Measurements from ENCODE around the gene C10orf105. TPM values are rescaled to one million over a fixed set of nuclear protein-coding genes. Genes with fewer than 3 reads are reported as not detected.

C10orf105 gene
- total RNA-seq, 1 donor from 2014 or later, result 0.10 TPM

DNA sequence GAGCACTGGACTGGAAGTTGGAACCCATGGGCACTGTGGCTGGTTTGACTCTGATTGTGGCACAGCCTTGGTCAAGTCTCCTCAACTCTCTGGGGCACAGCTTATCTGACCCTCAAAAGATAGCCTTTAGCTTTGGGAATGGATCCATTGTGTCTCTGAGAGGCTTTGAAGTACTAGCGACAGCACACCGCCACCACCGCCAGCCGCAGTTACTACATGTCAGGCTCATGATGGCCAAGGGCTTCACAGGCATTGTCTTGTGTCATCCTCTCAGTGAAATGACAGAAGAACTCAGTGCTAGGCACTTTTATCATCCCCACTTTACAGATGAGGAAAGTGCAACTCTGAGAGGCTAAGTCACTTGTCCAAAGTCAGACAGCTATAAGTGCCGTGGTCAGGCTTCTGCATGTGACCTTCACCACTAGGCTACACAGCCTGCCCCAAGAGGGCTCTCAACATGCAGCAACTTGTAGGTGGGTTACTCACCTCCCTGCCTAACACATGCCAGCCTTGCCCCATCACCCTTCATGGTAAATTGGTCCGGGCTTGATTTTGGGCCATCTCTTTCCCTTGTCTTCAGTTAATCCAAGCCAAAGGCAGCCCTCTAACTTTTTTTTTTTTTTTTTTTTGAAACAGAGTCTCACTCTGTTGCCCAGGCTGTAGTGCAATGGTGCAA lies 44.1 kb downstream of the C10orf105 start:
- no peak for DNase-seq

DNA sequence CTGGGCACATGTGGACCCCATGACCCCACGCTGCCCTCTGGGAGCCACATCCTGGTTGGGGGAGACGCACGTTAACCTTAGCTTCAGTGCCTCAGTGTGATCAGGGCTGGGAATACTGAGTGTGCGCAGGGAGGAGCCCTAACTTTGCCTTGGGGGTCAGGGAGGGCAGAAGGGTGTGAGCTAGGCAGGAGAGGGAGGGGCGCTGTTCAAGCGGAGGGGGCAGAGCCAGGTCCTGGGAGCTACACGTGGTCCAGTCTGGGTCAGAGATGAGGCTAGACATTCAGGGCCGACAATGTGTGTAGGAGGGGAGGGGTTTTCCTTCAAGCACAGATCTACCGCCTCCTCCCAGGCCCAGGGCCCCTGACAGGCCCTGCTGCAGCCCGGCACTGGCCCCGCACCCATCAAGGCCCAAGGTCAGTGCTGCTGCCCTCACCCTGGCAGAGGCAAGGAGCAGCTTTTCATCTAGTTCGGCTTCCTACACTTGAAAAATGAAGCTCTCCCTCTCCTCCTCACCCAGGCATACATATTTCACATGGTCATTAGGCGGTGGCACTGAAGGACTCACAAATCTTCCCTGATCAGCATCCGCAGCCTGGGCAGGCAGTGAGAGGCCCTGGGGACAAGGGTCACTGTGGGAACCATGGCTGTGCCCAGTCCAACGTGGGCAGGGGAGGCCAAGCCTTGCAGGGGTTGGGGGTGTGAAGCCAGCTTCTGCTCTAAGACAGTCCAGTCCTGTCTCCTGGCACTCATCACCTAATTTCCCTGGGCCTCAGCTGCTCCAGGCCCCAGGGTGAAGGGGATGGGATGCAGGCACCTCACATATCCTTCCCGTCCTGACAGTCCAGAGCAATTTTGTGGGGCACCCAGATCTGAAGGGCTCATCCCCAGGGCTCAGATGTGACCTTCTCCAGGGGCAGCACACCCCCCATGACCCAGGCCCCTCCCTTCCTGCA lies 47.3 kb downstream of the C10orf105 start:
- DNase-seq, result no peak

DNA sequence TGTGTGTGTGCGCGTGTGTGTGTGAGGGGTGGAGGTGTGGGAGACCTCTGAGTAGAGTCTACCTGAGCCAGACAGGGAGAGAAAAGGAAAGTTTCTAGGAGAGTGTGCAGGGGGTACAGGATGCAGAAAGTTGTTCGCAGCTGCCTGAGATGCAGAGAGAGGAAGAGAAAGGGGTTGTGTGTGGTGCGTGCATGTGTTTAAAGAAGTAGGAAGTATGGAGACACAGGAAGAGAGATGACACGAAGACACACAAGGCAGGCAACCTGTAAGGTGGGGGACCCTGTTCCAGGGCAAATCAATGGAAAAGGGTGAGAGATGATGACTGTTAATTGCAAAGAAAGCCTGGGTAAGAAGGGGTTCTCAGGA lies 52.2 kb downstream of the C10orf105 start:
- no peak for DNase-seq

DNA sequence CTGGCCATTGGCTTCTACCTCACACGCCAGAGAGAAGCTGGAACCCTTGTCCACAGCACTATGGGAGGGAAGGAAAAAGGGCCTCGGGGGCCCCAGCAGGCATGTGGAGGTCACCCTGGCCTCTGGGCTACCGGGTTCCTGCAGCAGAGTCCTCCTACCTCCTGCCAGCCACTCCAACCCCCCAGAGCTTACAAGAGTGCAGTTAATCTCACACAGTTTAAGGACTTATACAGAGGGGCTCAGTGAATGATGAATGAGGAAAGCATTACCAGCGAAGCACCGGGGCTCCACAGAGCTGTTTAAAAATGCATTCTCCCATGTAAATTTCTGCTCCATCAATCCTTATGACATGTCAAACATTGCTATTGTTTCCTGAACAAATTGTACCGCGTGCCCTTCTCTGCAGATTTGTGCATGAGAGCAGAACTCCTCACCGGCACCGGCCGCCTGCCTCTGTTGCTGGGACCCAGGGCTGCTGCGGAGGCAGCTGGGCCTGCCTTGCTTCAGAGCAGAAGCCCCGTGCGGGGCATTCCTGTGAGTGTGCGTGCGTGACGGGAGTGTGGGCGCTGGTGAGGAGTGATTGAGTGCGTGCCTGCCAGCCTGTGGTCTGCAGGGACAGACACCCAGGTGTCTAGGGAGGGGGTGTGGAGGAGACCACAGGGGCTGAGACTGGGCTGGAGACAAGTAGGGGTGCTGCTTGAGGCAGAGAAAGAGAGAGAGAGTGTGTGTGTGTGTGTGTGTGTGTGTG lies 52.8 kb downstream of the C10orf105 start:
- DNase-seq, result no peak

DNA sequence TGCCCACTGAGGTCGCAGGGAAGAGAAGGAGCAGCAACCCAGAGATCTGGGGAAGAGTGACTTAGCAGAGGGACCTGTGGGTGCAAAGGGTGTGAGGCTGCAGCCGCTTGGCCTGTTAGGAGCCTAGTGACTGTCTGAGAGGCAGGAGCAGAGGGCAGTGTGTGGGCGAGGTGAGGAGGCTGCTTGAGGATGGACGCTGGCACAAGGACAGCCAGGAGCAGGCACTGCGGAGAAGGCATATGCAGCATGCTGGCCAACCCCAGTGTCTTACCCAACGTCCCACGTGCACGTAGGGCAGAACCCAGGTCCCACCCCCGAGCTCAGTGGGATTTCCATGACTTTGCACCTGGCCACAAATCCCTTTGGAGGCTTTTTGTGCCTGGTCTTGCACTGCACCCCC lies 54.1 kb downstream of the C10orf105 start:
- DNase-seq, result no peak

DNA sequence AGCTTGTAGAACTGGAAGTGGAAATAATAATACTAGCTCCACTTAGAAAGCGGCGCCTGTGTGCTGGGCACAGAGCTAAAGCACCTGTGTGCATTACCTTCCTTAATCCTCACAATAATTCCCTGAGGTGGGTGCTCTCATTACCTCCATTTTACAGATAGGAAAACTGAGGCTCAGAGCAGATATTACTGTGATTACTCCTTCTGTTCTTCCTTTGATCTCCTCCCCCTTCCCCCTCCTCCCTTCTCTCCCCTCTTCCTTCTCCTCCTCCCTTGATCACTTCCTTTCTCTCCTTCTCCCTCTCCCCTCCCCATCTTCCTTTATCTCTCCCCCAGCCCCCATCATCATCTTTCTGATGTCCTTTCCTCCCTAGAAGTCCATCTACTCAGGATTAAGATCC lies 55.0 kb downstream of the C10orf105 start:
- DNase-seq, result no peak

DNA sequence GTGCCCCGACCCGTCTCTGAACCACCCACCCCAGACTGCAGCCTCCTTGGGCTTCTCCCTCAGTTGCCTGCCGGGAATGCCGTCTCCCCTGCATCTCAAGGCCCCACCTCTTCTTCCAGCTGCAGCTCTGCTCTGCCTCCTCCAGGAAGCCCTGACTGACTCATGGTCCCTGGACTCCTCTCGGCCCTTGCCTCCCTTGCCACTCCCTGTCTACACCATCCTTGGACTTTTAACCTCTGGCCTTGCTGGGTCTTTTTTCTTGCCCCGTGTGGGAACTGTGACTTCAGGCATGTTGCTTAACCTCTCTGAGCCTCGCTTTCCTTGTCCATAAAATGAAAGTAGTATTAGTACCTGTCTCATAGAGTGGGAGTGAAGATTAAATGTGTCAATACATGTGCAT lies 56.3 kb downstream of the C10orf105 start:
- DNase-seq, result no peak

DNA sequence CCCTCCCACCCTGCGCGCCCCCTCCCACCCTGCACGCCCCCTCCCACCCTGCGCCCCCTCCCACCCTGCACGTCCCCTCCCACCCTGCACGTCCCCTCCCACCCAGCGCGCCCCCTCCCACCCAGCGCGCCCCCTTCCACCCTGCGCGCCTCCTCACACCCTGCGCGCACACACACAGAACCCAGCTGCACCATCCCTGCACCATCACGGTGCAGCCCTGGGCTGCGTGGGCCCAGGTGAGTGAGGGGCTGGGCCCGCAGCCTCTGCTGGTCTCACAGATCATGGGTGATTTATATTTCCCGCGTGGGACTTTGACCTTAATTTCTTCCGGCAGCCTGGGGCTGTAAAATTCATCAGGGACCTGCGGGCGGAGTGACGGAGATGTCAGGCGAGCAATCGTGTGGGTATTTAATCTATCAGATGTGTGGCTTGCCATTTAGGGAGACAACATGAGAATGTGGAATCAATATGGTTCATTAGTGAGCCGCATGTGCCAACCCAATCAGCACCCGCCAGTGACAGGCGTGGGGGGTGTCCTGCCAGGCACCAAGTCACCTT lies 57.7 kb downstream of the C10orf105 start:
- no peak for DNase-seq

Other genes starting within 250 kb of the C10orf105 start
- 19.5 TPM for gene VSIR, start 53.7 kb upstream of the C10orf105 start, total RNA-seq
- gene PSAP, start 131.5 kb upstream of the C10orf105 start, total RNA-seq, result 564 TPM
- gene CHST3, start 244.6 kb upstream of the C10orf105 start, total RNA-seq, result 29.6 TPM